H9 (cell line): Measurements from ENCODE around the gene FANCE. TPM values are rescaled to one million over a fixed set of nuclear protein-coding genes. Genes with fewer than 3 reads are reported as not detected.

Experiments
- DNase-seq: peaks from one replicate; pipeline ENCODE4 v3.0.0-alpha.2; 2017
- H2AFZ ChIP-seq: one replicate; pipeline ENCODE4 v1.6.1; 2013; ENCODE audit warnings: mild to moderate bottlenecking, low read length, control low read depth, moderate library complexity
- H2AK5ac ChIP-seq: 2 replicates; pipeline ENCODE4 v1.6.1; 2013; ENCODE audit warnings: low read length, control low read depth, mixed read lengths; ENCODE audit not compliant: insufficient read length
- H2BK120ac ChIP-seq: one replicate; pipeline ENCODE4 v1.6.1; 2013; ENCODE audit warnings: low read depth, mild to moderate bottlenecking, low read length, control low read depth, inconsistent platforms; ENCODE audit not compliant: poor library complexity, severe bottlenecking
- H2BK12ac ChIP-seq: 2 replicates; pipeline ENCODE4 v1.6.1; 2013; ENCODE audit warnings: low read length, control low read depth, mixed read lengths, low read depth; ENCODE audit not compliant: insufficient read length
- H2BK15ac ChIP-seq: 2 replicates; pipeline ENCODE4 v1.6.1; 2013; ENCODE audit warnings: low read depth, low read length, control low read depth
- H2BK20ac ChIP-seq: one replicate; pipeline ENCODE4 v1.6.1; 2013; ENCODE audit warnings: low read depth, mild to moderate bottlenecking, low read length, control low read depth, inconsistent platforms; ENCODE audit not compliant: poor library complexity, severe bottlenecking
- H2BK5ac ChIP-seq: 2 replicates; pipeline ENCODE4 v1.6.1; 2013; ENCODE audit warnings: low read length, control low read depth, mixed read lengths; ENCODE audit not compliant: insufficient read length
- H3K14ac ChIP-seq: 2 replicates; pipeline ENCODE4 v1.6.1; 2013; ENCODE audit warnings: low read length, control low read depth; ENCODE audit not compliant: insufficient read depth
- H3K18ac ChIP-seq: 2 replicates; pipeline ENCODE4 v1.6.1; 2013; ENCODE audit warnings: low read depth, mild to moderate bottlenecking, mixed read lengths, low read length, control low read depth; ENCODE audit not compliant: insufficient read length
- H3K23ac ChIP-seq: 2 replicates; pipeline ENCODE4 v1.6.1; 2013; ENCODE audit warnings: low read length, control low read depth, mixed read lengths, low read depth; ENCODE audit not compliant: insufficient read length
- H3K23me2 ChIP-seq: 2 replicates; pipeline ENCODE4 v1.6.1; 2013; ENCODE audit warnings: low read depth, mild to moderate bottlenecking, mixed read lengths, low read length, control low read depth; ENCODE audit not compliant: insufficient read length, poor library complexity, severe bottlenecking
- H3K27ac ChIP-seq: 2 replicates; pipeline ENCODE4 v1.5.1; 2013; ENCODE audit warnings: low read length, control low read depth, mixed read lengths, low read depth; ENCODE audit not compliant: insufficient read length
- H3K27me3 ChIP-seq: 2 replicates; pipeline ENCODE4 v1.6.1; 2013; ENCODE audit warnings: low read length, control low read depth, inconsistent platforms; ENCODE audit not compliant: insufficient read depth
- H3K4ac ChIP-seq: 2 replicates; pipeline ENCODE4 v1.6.1; 2013; ENCODE audit warnings: low read depth, mild to moderate bottlenecking, control low read depth, inconsistent platforms, low read length, moderate library complexity
- H3K4me1 ChIP-seq: 2 replicates; pipeline ENCODE4 v1.6.1; 2013; ENCODE audit warnings: low read length, control low read depth, inconsistent platforms; ENCODE audit not compliant: insufficient read depth
- H3K4me2 ChIP-seq: 2 replicates; pipeline ENCODE4 v1.6.1; 2013; ENCODE audit warnings: low read length, control low read depth, mixed read lengths; ENCODE audit not compliant: insufficient read length, insufficient read depth
- H3K56ac ChIP-seq: 2 replicates; pipeline ENCODE4 v1.6.1; 2013; ENCODE audit warnings: low read depth, mild to moderate bottlenecking, mixed read lengths, low read length, control low read depth; ENCODE audit not compliant: insufficient read length
- H3K79me1 ChIP-seq: 2 replicates; pipeline ENCODE4 v1.6.1; 2013; ENCODE audit warnings: low read depth, mild to moderate bottlenecking, moderate library complexity, low read length, control low read depth, inconsistent platforms; ENCODE audit not compliant: insufficient read depth, poor library complexity, severe bottlenecking
- H3K79me2 ChIP-seq: 2 replicates; pipeline ENCODE4 v1.6.1; 2013; ENCODE audit warnings: low read length, control low read depth, inconsistent platforms; ENCODE audit not compliant: insufficient read depth
- H3K9ac ChIP-seq: 2 replicates; pipeline ENCODE4 v1.6.1; 2013; ENCODE audit warnings: low read length, control low read depth, mixed read lengths; ENCODE audit not compliant: insufficient read length; ENCODE audit errors: extremely low read depth
- H3K9me3 ChIP-seq: one replicate; pipeline ENCODE4 v1.6.1; 2013; ENCODE audit warnings: low read depth, low read length, inconsistent platforms; ENCODE audit not compliant: control insufficient read depth
- H3T11ph ChIP-seq: one replicate; pipeline ENCODE4 v1.6.1; 2013; ENCODE audit warnings: mild to moderate bottlenecking, low read length, control low read depth, inconsistent platforms
- H4K20me1 ChIP-seq: one replicate; pipeline ENCODE4 v1.6.1; 2013; ENCODE audit not compliant: control insufficient read depth, insufficient read length, insufficient read depth
- H4K5ac ChIP-seq: 2 replicates; pipeline ENCODE4 v1.6.1; 2013; ENCODE audit warnings: low read depth, mild to moderate bottlenecking, mixed read lengths, low read length, control low read depth; ENCODE audit not compliant: insufficient read length
- H4K8ac ChIP-seq: replicated peaks from 2 replicates; pipeline ENCODE4 v1.6.1; 2013; ENCODE audit warnings: low read length, control low read depth, mixed read lengths, low read depth; ENCODE audit not compliant: insufficient read length
- H4K91ac ChIP-seq: 2 replicates; pipeline ENCODE4 v1.6.1; 2013; ENCODE audit warnings: low read depth, mild to moderate bottlenecking, moderate library complexity, mixed read lengths, low read length, control low read depth; ENCODE audit not compliant: insufficient read length
- H3K27ac Mint-ChIP-seq, 3 experiments: 2 replicates in 2 of 3; 3 replicates in 1 of 3; pipeline ENCODE4 v1.8.0; 2020 to 2021; ENCODE audit warnings: mixed read lengths in 3 of 3, mild to moderate bottlenecking in 1 of 3, moderate library complexity in 1 of 3
- H3K27me3 Mint-ChIP-seq: 2 replicates; pipeline ENCODE4 v1.8.0; 2021; ENCODE audit warnings: low read depth, mild to moderate bottlenecking, moderate library complexity, mixed read lengths
- H3K36me3 Mint-ChIP-seq, 3 experiments: 2 replicates in 2 of 3; 3 replicates in 1 of 3; pipeline ENCODE4 v1.8.0; 2020 to 2021; ENCODE audit warnings: low read depth in 3 of 3, mixed read lengths in 3 of 3; ENCODE audit not compliant: insufficient read depth in 1 of 3
- H3K4me1 Mint-ChIP-seq, 2 experiments: 2 replicates each; pipeline ENCODE4 v1.8.0; 2020; ENCODE audit warnings: mixed read lengths in 2 of 2
- H3K4me3 Mint-ChIP-seq, 2 experiments: 2 replicates in 1 of 2; 3 replicates in 1 of 2; pipeline ENCODE4 v1.8.0; 2020 to 2021; ENCODE audit warnings: mild to moderate bottlenecking in 2 of 2, mixed read lengths in 2 of 2, moderate library complexity in 1 of 2
- H3K9me3 Mint-ChIP-seq, 2 experiments: 2 replicates in 1 of 2; 3 replicates in 1 of 2; pipeline ENCODE4 v1.8.0; 2020; ENCODE audit warnings: mild to moderate bottlenecking in 2 of 2, mixed read lengths in 2 of 2, moderate library complexity in 1 of 2
- CTCF ChIP-seq: fragments of 200-600 bp; sonication (generic); conservative IDR thresholded peaks from 3 replicates; pipeline ENCODE4 v1.8.0; 2021; ENCODE audit warnings: antibody characterized with exemption, mild to moderate bottlenecking
- WGBS: extraction: QIAGEN DNeasy Blood & Tissue Kit; methylation state at CpG from one replicate; pipeline ENCODE4 v1.1.7; 2013; ENCODE audit warnings: missing lambda C conversion rate, low lambda C conversion rate, mixed read lengths; ENCODE audit not compliant: insufficient read length; ENCODE audit errors: extremely low coverage; 5-methylcytosine and 5-hydroxymethylcytosine counted together
- total RNA-seq: library from RNA; stranded (reverse); gene quantifications from 2 replicates; pipeline ENCODE4 v1.2.1, GENCODE V29; 2021

The FANCE gene
- total RNA-seq, 1 experiment from 2014 or later = 8.4 TPM

- Histone ChIP-seq H3K14ac (no peak overlapping the region; the same call in 1 of the 2 replicates), H2BK15ac (no peak overlapping the region), H2AFZ (no peak overlapping the region), H2BK5ac (no peak overlapping the region), H3K4me1 (peaks cover 6% of the 10 kb centered on the region; the same call in 1 of the 2 replicates), H3K18ac (no peak overlapping the region), H3K27ac (no peak overlapping the region), H3K23me2 (peaks cover 3% of the 10 kb centered on the region), H2BK20ac (no peak overlapping the region), H3K27me3 (no peaks in the 10 kb centered on the region; the same call in 1 of the 2 replicates), H3T11ph (no peak overlapping the region), H2BK120ac (no peak overlapping the region), H3K56ac (no peak overlapping the region), H2BK12ac (no peak overlapping the region), H3K79me1 (no peaks in the 10 kb centered on the region), H4K91ac (no peak overlapping the region), H2AK5ac (no peak overlapping the region), H3K79me2 (no peaks in the 10 kb centered on the region), H3K4me2 (no peak overlapping the region), H3K9ac (no peak overlapping the region), H3K9me3 (no peaks in the 10 kb centered on the region), H4K20me1 (no peaks in the 10 kb centered on the region), H4K8ac (no peak overlapping the region), H4K5ac (no peak overlapping the region), H3K4ac (no peak overlapping the region), H3K23ac (no peak overlapping the region)
- no peak overlapping the region for H3K27ac Mint-ChIP-seq
- WGBS = no CpG with 5 or more reads among the region's 7 CpGs
- peaks cover 28 to 57% of the 10 kb centered on the region in 2 experiments for H3K4me1 Mint-ChIP-seq
- DNase-seq = no peak
- H3K4me3 Mint-ChIP-seq = no peak overlapping the region; a peak in 1 of 5 replicates
- peaks cover 19% of the 10 kb centered on the region for H3K27me3 Mint-ChIP-seq
- no peaks in the 10 kb centered on the region for H3K36me3 Mint-ChIP-seq
- no peaks in the 10 kb centered on the region for H3K9me3 Mint-ChIP-seq
- TF ChIP-seq CTCF = no peak
Observed at GRCh38 chr6:35510916-35511561, 58.9 kb downstream of the FANCE start.
